ENCODE measurements around the gene PLK2.

PLK2 gene

GRCh38 chr5:58496488-58496887 lies 36.6 kb upstream of the PLK2 start:
- no peak overlapping the region for H2BK5ac ChIP-seq (ENCODE audit: low read depth, low read length, poor library complexity)
- H4K12ac ChIP-seq (ENCODE audit: low read depth, low read length): no peak overlapping the region
- H3K79me2 ChIP-seq (ENCODE audit: control insufficient read depth, insufficient read depth, low read length, poor library complexity): no peaks in the 10 kb centered on the region
- H3K36me3 ChIP-seq (ENCODE audit: control insufficient read depth in 1 of 2, insufficient read depth in 2 of 2, low read length in 2 of 2): no peaks in the 10 kb centered on the region
- no peak overlapping the region for H3K18ac ChIP-seq (ENCODE audit: low read length)
- no peak overlapping the region for H3K4ac ChIP-seq (ENCODE audit: low read depth, low read length)
- no peak overlapping the region for H2BK120ac ChIP-seq (ENCODE audit: insufficient read depth, low read length, poor library complexity)
- no peak overlapping the region for H4K8ac ChIP-seq (ENCODE audit: low read depth, low read length)
- H3K27me3 ChIP-seq (ENCODE audit: insufficient read depth, low read length): no peaks in the 10 kb centered on the region
- no peak overlapping the region for H3K27ac ChIP-seq (ENCODE audit: low read depth, low read length)
- H3K79me1 ChIP-seq (ENCODE audit: low read length): no peaks in the 10 kb centered on the region
- no peak for DNase-seq
- no peak overlapping the region for H2AFZ ChIP-seq (ENCODE audit: insufficient read depth, low read length, poor library complexity)
- no peak overlapping the region for H3K14ac ChIP-seq (ENCODE audit: low read length)
- H2BK12ac ChIP-seq (ENCODE audit: low read length): no peak overlapping the region
- peak overlapping the region; percentile 45 for H3K9ac ChIP-seq (ENCODE audit: low read length)
- no CpG with 5 or more reads among the region's 3 CpGs for WGBS (ENCODE audit: extremely low coverage, insufficient coverage, insufficient read length)
- no peaks in the 10 kb centered on the region for H3K4me1 ChIP-seq (ENCODE audit: control insufficient read depth in 1 of 2, insufficient read depth in 2 of 2, low read length in 2 of 2)
- H3K4me3 ChIP-seq (ENCODE audit: low read depth, low read length): no peak overlapping the region
- no peak overlapping the region for H4K91ac ChIP-seq (ENCODE audit: low read depth, low read length)
- no peak overlapping the region for H3K4me2 ChIP-seq (ENCODE audit: low read length)
- H2AK5ac ChIP-seq (ENCODE audit: low read length): no peak overlapping the region
- H3K9me3 ChIP-seq (ENCODE audit: insufficient read depth, low read depth, low read length): no peaks in the 10 kb centered on the region
- H3K23ac ChIP-seq (ENCODE audit: low read length): no peak overlapping the region

GRCh38 chr5:58493141-58493540 lies 33.3 kb upstream of the PLK2 start:
- no peak overlapping the region for H2BK12ac ChIP-seq (ENCODE audit: low read length)
- H4K8ac ChIP-seq (ENCODE audit: low read depth, low read length): no peak overlapping the region
- no peak overlapping the region for H3K9ac ChIP-seq (ENCODE audit: low read length)
- H3K23ac ChIP-seq (ENCODE audit: low read length): no peak overlapping the region
- no peak overlapping the region for H2AFZ ChIP-seq (ENCODE audit: insufficient read depth, low read length, poor library complexity)
- no peak overlapping the region for H2AK5ac ChIP-seq (ENCODE audit: low read length)
- H3K18ac ChIP-seq (ENCODE audit: low read length): no peak overlapping the region
- H3K4ac ChIP-seq (ENCODE audit: low read depth, low read length): no peak overlapping the region
- H2BK120ac ChIP-seq (ENCODE audit: insufficient read depth, low read length, poor library complexity): no peak overlapping the region
- no peak overlapping the region for H4K12ac ChIP-seq (ENCODE audit: low read depth, low read length)
- H4K91ac ChIP-seq (ENCODE audit: low read depth, low read length): no peak overlapping the region
- H3K27ac ChIP-seq (ENCODE audit: low read depth, low read length): no peak overlapping the region
- no peaks in the 10 kb centered on the region for H3K9me3 ChIP-seq (ENCODE audit: insufficient read depth, low read depth, low read length)
- DNase-seq: no peak
- H3K36me3 ChIP-seq (ENCODE audit: control insufficient read depth in 1 of 2, insufficient read depth in 2 of 2, low read length in 2 of 2): no peaks in the 10 kb centered on the region
- H3K79me1 ChIP-seq (ENCODE audit: low read length): no peaks in the 10 kb centered on the region
- no peak overlapping the region for H3K4me2 ChIP-seq (ENCODE audit: low read length)
- no peaks in the 10 kb centered on the region for H3K4me1 ChIP-seq (ENCODE audit: control insufficient read depth in 1 of 2, insufficient read depth in 2 of 2, low read length in 2 of 2)
- no peak overlapping the region for H2BK5ac ChIP-seq (ENCODE audit: low read depth, low read length, poor library complexity)
- H3K79me2 ChIP-seq (ENCODE audit: control insufficient read depth, insufficient read depth, low read length, poor library complexity): no peaks in the 10 kb centered on the region
- no peak overlapping the region for H3K4me3 ChIP-seq (ENCODE audit: low read depth, low read length)
- H3K14ac ChIP-seq (ENCODE audit: low read length): no peak overlapping the region
- no peaks in the 10 kb centered on the region for H3K27me3 ChIP-seq (ENCODE audit: insufficient read depth, low read length)

- H2BK120ac ChIP-seq (ENCODE audit: insufficient read depth, low read length, poor library complexity): no peak within 1 kb of the TSS
- no peaks in the 10 kb centered on the region for H3K9me3 ChIP-seq (ENCODE audit: insufficient read depth, low read depth, low read length)
- H2BK5ac ChIP-seq (ENCODE audit: low read depth, low read length, poor library complexity): no peak within 1 kb of the TSS
- no peak within 1 kb of the TSS for H2BK12ac ChIP-seq (ENCODE audit: low read length)
- no peak within 1 kb of the TSS for H3K4ac ChIP-seq (ENCODE audit: low read depth, low read length)
- H3K4me3 ChIP-seq (ENCODE audit: low read depth, low read length): no peak within 1 kb of the TSS
- H4K8ac ChIP-seq (ENCODE audit: low read depth, low read length): no peak within 1 kb of the TSS
- peak in 1 of 2 donors; percentile 68 for DNase-seq
- H3K23ac ChIP-seq (ENCODE audit: low read length): no peak within 1 kb of the TSS
- H4K91ac ChIP-seq (ENCODE audit: low read depth, low read length): no peak within 1 kb of the TSS
- H3K27me3 ChIP-seq (ENCODE audit: insufficient read depth, low read length): no peaks in the 10 kb centered on the region
- H3K79me2 ChIP-seq (ENCODE audit: control insufficient read depth, insufficient read depth, low read length, poor library complexity): no peaks in the 10 kb centered on the region
- H2AFZ ChIP-seq (ENCODE audit: insufficient read depth, low read length, poor library complexity): no peak within 1 kb of the TSS
- no peaks in the 10 kb centered on the region for H3K4me1 ChIP-seq (ENCODE audit: control insufficient read depth in 1 of 2, insufficient read depth in 2 of 2, low read length in 2 of 2)
- H4K12ac ChIP-seq (ENCODE audit: low read depth, low read length): no peak within 1 kb of the TSS
- no peak within 1 kb of the TSS for H3K14ac ChIP-seq (ENCODE audit: low read length)
- no peaks in the 10 kb centered on the region for H3K79me1 ChIP-seq (ENCODE audit: low read length)
- no CpG with 5 or more reads among the region's 6 CpGs for WGBS (ENCODE audit: extremely low coverage, insufficient coverage, insufficient read length)
- no peaks in the 10 kb centered on the region for H3K36me3 ChIP-seq (ENCODE audit: control insufficient read depth in 1 of 2, insufficient read depth in 2 of 2, low read length in 2 of 2)
- no peak within 1 kb of the TSS for H3K9ac ChIP-seq (ENCODE audit: low read length)
- no peak within 1 kb of the TSS for H3K18ac ChIP-seq (ENCODE audit: low read length)
- no peak within 1 kb of the TSS for H3K27ac ChIP-seq (ENCODE audit: low read depth, low read length)
- no peak within 1 kb of the TSS for H3K4me2 ChIP-seq (ENCODE audit: low read length)
- no peak within 1 kb of the TSS for H2AK5ac ChIP-seq (ENCODE audit: low read length)
Measured at GRCh38 chr5:58491216-58491892, 31.5 kb upstream of the PLK2 start, which contains the start of gene GAPT. Gene GAPT (plus strand): TSS chr5:58491435. CDS start chr5:58494537, 3,102 bp downstream.

- Histone ChIP-seq H2AFZ (ENCODE audit: insufficient read depth, low read length, poor library complexity) (no peak overlapping the region), H3K4me1 (ENCODE audit: control insufficient read depth in 1 of 2, insufficient read depth in 2 of 2, low read length in 2 of 2) (no peaks in the 10 kb centered on the region), H3K4me3 (ENCODE audit: low read depth, low read length) (no peak overlapping the region), H3K9me3 (ENCODE audit: insufficient read depth, low read depth, low read length) (no peaks in the 10 kb centered on the region), H2BK5ac (ENCODE audit: low read depth, low read length, poor library complexity) (no peak overlapping the region), H4K8ac (ENCODE audit: low read depth, low read length) (no peak overlapping the region), H3K18ac (ENCODE audit: low read length) (no peak overlapping the region), H3K79me1 (ENCODE audit: low read length) (no peaks in the 10 kb centered on the region), H3K14ac (ENCODE audit: low read length) (no peak overlapping the region), H3K4ac (ENCODE audit: low read depth, low read length) (no peak overlapping the region), H3K79me2 (ENCODE audit: control insufficient read depth, insufficient read depth, low read length, poor library complexity) (no peaks in the 10 kb centered on the region), H3K4me2 (ENCODE audit: low read length) (no peak overlapping the region), H3K27me3 (ENCODE audit: insufficient read depth, low read length) (no peaks in the 10 kb centered on the region), H3K23ac (ENCODE audit: low read length) (no peak overlapping the region), H4K12ac (ENCODE audit: low read depth, low read length) (no peak overlapping the region), H2BK120ac (ENCODE audit: insufficient read depth, low read length, poor library complexity) (no peak overlapping the region), H4K91ac (ENCODE audit: low read depth, low read length) (no peak overlapping the region), H3K9ac (ENCODE audit: low read length) (no peak overlapping the region), H2AK5ac (ENCODE audit: low read length) (no peak overlapping the region), H3K27ac (ENCODE audit: low read depth, low read length) (no peak overlapping the region), H2BK12ac (ENCODE audit: low read length) (no peak overlapping the region), H3K36me3 (ENCODE audit: control insufficient read depth in 1 of 2, insufficient read depth in 2 of 2, low read length in 2 of 2) (no peaks in the 10 kb centered on the region)
- DNase-seq: no peak
- no CpG with 5 or more reads among the region's 4 CpGs for WGBS (ENCODE audit: extremely low coverage, insufficient coverage, insufficient read length)
Measured at GRCh38 chr5:58490402-58491050, 30.6 kb upstream of the PLK2 start.

Data from trophoblast cell (in vitro differentiated cells and primary cell).